Stimulated activated CD8-positive, alpha-beta memory T cell treated with anti-CD3 and anti-CD28 coated beads, Interleukin-2, amount 100 ng/mL, for 1 hour (primary cell): ENCODE data around the gene PRM3.

Experiments used
- DNase-seq, 2 donors: peaks; one replicate each; pipeline ENCODE4 v3.0.0-alpha.2; 2020; ENCODE audit warnings: low read depth in 2 of 2

The PRM3 gene

GRCh38 chr16:11272921-11273720, at the start of gene PRM3:
PRM3 (minus strand) TSS chr16:11273629; CDS start chr16:11273595, 34 bp downstream.
- no peak for DNase-seq

GRCh38 chr16:11322823-11323222, 49.4 kb upstream of the PRM3 start:
- no peak for DNase-seq

- DNase-seq, result no peak
Measured at GRCh38 chr16:11321662-11322061, 48.2 kb upstream of the PRM3 start.

GRCh38 chr16:11320170-11320569, 46.7 kb upstream of the PRM3 start:
- DNase-seq, result no peak

GRCh38 chr16:11319529-11320146, 46.2 kb upstream of the PRM3 start:
- no peak for DNase-seq

GRCh38 chr16:11318817-11319216, 45.4 kb upstream of the PRM3 start:
- DNase-seq, result no peak

GRCh38 chr16:11316331-11317015, 43.0 kb upstream of the PRM3 start:
- no peak for DNase-seq

GRCh38 chr16:11315510-11315909, 42.1 kb upstream of the PRM3 start:
- no peak for DNase-seq

- DNase-seq, result no peak
Measured at GRCh38 chr16:11314309-11314894, 41.0 kb upstream of the PRM3 start.

- DNase-seq, result no peak
Measured at GRCh38 chr16:11313493-11314308, 40.3 kb upstream of the PRM3 start.

- DNase-seq, result no peak
Measured at GRCh38 chr16:11312718-11313492, 39.5 kb upstream of the PRM3 start.

- no peak for DNase-seq
Measured at GRCh38 chr16:11310997-11311561, 37.6 kb upstream of the PRM3 start.

- DNase-seq, result no peak
Measured at GRCh38 chr16:11310634-11310977, 37.2 kb upstream of the PRM3 start.

GRCh38 chr16:11309895-11310633, 36.6 kb upstream of the PRM3 start:
- no peak for DNase-seq

- no peak for DNase-seq
Measured at GRCh38 chr16:11308493-11309283, 35.3 kb upstream of the PRM3 start.

GRCh38 chr16:11307639-11308492, 34.4 kb upstream of the PRM3 start:
- DNase-seq, result no peak

- DNase-seq, result no peak
Measured at GRCh38 chr16:11306997-11307638, 33.7 kb upstream of the PRM3 start.

GRCh38 chr16:11306381-11306780, 33.0 kb upstream of the PRM3 start:
- DNase-seq, result no peak
